Activated CD4-positive, CD25-positive, alpha-beta regulatory T cell treated with anti-CD3 and anti-CD28 coated beads, Interleukin-2, amount 50 U/mL, for 24 hours (primary cell): ENCODE measurements around the gene SP2.
A peak's percentile ranks its signal among the peaks of the same experiment; 100 is the strongest.
"Not testable (repeated sequence)": the region's sequence is repeated elsewhere in the genome, so short reads cannot be mapped to it uniquely, and the experiment has no call there.

Experiments
- ATAC-seq, 2 donors: fragments of 150-1000 bp; cut with Tn5 transposase; one replicate each; pipeline ENCODE4 v1.10.0; 2021; ENCODE audit warnings: mild to moderate bottlenecking in 1 of 2, moderate library complexity in 1 of 2

SP2 gene

GRCh38 chr17:47925678-47925988, 29.6 kb downstream of the SP2 start:
- no peak for ATAC-seq

DNA sequence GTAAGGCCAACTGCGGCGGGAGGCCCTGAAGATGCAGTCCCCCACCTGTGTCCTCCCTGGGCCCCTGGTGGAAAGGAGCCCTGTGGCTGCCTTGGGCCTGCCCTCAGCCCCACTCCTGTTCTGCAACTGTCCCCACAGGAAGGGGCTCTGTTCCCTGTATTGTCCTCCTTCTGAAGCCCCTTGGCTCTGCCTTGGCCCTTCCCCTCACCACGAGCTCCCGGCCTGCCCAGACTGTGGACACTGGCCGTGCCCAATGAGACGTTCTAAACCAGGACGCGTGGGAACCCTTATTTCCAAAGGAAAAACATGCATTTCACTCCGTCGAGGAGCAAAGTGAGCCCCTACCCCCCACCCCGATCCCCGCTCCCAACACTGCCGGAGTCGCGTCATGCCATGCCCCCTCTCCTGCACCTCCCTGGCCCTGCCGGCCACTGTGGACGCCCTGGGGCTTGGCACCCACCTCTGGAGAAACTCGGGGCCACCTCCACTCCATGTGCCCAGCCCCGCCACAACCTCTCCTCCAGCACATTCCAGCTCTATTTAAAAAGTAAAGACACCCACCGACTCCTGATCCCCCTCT, 31.9 kb downstream of the SP2 start:
- no peak for ATAC-seq

- ATAC-seq: no peak
These were observed 32.4 kb downstream of the SP2 start for GRCh38 chr17:47928415-47928814.

- ATAC-seq: no peak
These were observed 33.4 kb downstream of the SP2 start for GRCh38 chr17:47929218-47930000.

GRCh38 chr17:47931848-47932247, 35.8 kb downstream of the SP2 start:
- ATAC-seq: no peak

DNA sequence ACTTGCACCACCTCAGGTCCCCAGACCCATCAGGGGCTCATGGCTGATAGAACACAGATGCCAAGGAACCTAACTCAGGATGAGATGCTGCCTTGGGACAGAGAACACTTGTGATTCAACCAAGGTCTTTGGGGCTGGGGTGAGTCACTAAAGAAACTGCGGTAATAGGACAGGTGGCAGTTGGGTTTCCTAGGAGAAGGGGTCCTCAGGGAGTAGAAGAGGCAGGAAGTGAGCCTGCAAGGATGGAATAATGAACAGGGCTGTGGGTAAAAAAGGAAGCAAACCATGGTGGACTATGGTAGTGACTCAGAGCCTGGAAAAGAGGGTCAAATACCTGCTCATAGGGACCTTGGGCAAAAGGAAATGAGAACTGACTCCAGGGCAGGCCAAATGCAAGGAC, 38.8 kb downstream of the SP2 start:
- no peak for ATAC-seq

- not testable (repeated sequence) for ATAC-seq
These were observed 39.4 kb downstream of the SP2 start for GRCh38 chr17:47935468-47935867.

DNA sequence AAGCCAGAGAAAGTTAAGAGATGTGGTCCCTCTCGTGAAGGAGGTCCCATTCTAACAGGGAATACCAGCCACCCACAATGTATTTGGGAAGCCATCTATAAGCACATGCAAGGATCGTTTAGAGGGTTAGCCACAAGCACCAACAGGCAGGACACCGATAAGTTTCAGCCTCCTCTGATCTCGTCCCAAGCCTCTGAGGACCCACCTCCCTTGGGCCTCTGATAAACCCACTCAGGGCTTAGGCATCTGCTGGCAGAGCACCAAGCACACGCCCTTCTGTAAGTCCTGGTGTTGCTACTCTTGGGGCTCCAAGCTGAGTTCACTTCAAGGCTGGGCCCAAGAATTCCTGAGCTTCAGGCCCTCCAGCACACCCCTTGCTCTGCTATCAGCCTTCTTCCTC, 39.9 kb downstream of the SP2 start:
- ATAC-seq: no peak

DNA sequence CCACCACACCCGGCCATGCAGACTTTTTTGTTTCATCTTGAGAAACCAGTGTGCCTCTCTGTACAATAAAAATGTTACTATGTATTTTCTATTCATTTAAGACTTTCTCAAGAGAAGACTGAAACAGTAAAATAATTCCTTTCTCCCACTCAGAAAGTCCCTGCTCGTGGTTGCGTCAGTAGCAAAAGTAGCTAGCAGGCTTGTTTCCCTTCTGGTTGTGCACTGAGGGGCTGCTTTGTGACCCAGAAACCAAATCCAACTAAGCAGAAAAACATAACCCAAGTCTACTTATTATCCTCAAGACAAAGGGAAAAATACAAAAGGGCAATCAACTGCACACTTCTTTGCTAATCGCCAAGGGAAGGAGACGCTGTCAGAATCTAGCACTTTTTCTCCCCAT, 41.9 kb downstream of the SP2 start:
- ATAC-seq: no peak

DNA sequence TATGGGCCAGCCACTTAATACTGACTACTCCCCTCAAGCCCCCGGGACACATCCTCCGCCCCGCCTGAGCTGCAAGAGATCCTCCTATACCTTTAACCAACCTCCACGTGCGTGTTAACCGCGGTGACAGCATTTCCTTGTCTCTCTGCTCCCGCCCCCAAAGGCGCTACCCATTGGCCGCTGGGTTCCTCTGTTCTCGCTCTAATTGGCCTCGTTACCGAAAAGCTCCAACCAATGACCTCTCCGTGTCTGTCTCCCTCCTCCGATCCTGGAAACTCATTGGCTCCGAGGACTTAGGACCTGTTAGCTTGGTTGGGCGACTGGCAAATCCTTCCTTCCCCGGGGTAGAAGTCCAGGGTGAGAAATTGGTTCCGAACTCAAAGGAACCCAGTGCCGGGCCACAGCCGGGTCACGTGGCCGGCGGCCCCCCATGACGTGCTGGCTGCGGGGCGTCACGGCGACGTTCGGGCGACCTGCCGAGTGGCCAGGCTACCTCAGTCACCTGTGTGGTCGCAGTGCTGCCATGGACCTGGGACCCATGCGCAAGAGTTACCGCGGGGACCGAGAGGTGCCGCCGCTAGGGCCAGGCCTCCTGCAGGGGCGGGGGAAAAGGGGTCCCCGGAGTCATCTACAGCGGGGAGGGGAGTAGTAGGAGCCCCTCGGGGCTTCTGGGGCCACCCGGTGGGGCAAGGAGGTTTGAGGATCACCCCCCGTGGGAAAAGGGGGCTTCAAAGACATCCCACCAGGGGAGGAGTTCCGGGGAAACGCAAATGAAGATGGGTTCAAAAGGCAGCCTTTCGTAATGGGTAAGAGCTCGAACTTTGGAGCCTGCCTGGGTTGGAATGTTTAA, 45.4 kb downstream of the SP2 start, which contains the start of gene PNPO:
TSS of gene PNPO (plus strand) at position 326 of the 850 bp plus-strand sequence. CDS start at position 431, 105 bp downstream.
- ATAC-seq: peak; percentile 98 to 99

- ATAC-seq: no peak
These were observed 46.1 kb downstream of the SP2 start for GRCh38 chr17:47942096-47942510.

DNA sequence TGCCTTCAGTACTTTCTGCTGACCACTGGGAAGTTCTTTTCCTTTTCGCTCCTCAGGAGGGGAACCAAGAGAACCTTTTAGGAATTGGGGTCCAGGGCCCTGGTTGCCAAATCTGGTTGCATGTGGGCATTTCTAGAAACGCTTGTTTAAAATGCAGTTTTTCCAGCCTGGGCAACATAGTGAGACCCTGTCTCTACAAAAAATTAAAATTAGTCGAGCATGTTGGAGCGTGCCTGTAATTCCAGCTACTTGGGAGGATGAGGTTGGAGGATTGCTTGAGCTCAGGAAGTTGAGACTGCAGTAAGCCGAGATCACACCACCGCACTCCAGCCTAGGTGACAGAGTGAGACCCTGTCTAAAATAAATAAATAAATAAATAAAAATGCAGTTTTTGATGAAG, 46.5 kb downstream of the SP2 start:
- ATAC-seq: no peak

DNA sequence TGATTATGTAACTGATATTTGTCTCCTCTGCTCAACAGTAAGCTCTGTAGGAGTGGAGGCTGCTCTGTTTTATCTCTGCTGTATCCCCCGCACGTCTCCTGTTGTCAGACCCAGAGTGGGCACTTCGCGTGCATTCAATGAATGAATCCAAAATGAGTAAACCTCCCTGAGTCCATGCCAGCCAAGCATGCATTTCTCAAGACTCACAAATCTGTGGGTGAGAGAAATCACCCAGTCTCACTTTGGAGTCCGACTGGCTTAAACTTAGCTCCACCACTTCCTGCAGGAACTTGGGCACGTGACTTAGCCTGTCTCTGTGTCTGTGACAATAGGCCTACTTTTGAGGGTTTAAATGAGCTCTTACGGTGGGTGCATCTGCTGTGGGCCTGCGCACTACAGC, 49.0 kb downstream of the SP2 start:
- no peak for ATAC-seq

GRCh38 chr17:47945529-47946508, 49.8 kb downstream of the SP2 start:
- ATAC-seq: no peak

- no peak for ATAC-seq
These were observed 50.5 kb downstream of the SP2 start for GRCh38 chr17:47946516-47946915.

GRCh38 chr17:47946929-47947397, 50.9 kb downstream of the SP2 start:
- ATAC-seq: peak; percentile 89 to 95

DNA sequence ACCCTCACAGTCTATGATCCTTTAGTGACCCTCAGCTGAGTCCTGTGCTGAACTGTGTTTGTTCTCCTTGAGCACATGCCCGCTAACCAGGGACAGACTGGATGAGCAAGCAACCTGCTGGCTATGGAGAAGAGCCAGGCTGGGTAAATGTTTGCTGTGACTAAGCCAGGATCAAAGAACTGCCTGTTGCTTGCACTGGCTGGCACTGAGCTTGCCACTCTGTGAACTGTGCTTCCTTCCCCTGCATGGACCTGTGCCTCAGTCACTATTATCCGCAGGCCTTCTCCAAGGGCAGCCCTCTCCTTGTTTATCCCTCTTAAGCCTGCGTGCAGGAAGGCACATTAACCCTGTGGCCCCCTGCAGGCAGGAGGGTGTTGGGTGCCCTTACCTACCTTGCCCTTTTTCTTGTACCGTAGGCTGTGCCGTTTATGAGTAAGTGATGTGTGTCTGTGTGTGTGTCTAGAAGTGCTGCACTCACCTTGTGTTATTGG, 52.7 kb downstream of the SP2 start:
- ATAC-seq: peak; percentile 8 to 9

DNA sequence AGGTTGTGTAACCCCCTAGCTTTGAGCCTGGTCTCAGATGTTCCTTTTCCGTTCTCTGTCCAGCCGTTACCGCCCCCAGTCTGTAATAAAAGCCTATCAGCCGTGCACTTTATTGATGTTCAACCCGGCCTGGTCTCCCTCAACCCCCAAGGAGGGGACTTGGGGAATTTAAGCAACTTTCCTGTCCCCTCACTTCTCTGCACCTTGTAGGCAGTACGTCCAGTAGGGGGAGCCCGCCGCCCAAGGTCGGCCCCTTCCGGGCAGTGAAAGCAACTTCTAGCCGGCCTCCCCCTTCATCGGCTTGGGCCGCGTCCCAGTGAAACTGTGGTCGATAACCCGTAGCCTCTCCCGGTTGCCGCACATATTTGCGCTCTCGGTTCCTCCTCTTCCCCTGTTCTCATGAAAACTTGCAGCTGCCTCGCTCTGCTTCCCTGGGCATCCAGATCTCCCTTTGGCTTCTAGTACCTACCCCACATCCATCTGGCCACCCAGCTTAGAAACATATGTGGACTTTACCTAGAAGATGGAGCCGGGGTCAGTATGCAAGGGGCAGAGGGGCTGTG, 53.2 kb downstream of the SP2 start:
- peak; percentile 62 to 69 for ATAC-seq

DNA sequence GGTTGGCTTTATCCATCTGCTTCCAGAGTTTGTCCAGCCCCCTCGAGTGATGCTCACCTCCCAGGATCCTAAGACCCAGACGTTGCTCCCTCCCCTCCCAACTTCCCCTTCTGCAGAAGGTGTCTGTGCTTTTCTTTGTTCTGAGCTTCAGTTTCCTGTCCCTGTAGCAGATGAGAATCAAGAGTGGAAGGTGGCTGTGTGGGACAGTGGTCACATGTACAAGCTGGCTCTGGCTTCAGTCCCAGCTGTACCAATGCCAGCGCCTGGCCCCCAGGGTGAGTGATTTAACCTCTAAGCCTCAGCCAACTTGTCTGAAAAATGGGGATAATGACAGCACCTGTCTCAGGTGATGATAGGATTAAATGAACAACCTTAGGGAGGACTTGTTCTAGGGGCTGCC, 53.9 kb downstream of the SP2 start:
- no peak for ATAC-seq

DNA sequence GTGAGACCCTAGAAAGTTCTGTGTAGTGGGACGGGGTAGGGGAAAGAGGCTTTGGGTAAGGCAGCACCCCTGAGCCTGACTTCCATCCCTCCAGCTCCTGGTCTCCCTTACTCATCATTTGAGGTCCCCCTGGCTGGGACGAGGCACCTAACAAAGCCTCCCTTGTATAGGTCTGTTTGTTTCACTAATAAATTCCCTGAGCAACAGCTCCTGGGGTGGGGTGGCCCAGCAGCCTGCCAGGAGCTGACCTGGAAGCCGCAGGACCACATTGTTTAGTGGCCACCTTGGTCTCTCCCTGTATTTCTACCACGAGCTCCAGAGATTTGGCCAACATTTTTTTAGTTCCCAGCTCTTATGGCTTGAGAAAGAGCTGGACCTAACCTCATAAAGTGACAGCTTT, 54.4 kb downstream of the SP2 start:
- ATAC-seq: no peak

DNA sequence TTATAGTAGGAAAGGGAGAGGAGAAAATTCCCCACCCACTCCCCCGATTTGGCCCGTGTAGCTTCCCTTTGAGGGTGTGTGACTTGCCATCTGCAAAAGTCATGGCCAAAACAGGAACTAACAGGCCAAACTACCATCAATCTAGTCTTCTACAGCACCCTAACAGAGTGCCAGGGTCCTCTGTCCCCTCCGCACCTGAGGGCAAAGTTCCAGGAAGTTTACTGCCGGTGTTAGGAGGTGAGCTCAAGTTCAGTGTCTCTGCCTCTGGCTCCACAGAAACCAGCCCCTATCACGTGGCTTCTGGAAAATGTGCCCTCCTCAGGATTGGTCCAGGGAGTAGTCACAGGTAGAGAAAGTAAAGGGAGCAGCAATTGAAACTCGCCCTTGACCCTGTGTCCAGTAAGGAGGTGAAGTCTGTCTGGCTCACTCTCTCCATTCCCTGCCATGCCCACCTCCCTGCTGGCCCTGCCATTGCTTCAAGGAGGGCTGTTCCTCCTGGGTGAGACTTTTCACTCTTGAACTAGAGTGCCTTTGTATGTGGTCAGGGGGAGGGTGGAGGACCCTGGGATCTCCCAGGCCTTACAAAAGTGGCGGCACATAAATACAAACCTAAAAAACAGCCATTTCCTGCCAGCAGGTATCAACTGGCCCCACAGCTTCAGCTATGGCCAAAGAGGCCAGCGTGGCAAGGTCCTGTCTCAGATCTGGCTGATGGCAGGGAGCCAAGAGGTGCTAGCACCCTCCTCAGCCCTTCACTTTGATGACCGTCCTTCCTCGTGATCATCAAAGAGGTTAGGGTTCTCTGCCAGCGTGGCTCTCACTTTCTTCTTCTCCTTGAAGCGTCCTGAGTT, 56.4 kb downstream of the SP2 start:
- ATAC-seq: no peak
